Dedifferentiated amniotic fluid mesenchymal stem cell (primary cell): ENCODE data around the gene NAA20.

Experiments
- DNase-seq: peaks from one replicate; pipeline ENCODE4 v3.0.0-alpha.2; 2016; ENCODE audit errors: extremely low spot score

NAA20 gene

GRCh38 chr20:20073801-20074371 is 56.7 kb downstream of the NAA20 start:
- DNase-seq = no peak

- DNase-seq = no peak
Observed at GRCh38 chr20:20075032-20075431, 57.9 kb downstream of the NAA20 start.

GRCh38 chr20:20076297-20077065 is 59.3 kb downstream of the NAA20 start:
- no peak for DNase-seq

- no peak for DNase-seq
Observed at GRCh38 chr20:20078041-20078440, 60.9 kb downstream of the NAA20 start.

- no peak for DNase-seq
Observed at GRCh38 chr20:20079102-20079784, 62.1 kb downstream of the NAA20 start.
